K562 (cell line): ENCODE data around the gene FRMPD2. TPM values are rescaled to one million over a fixed set of nuclear protein-coding genes. Genes with fewer than 3 reads are reported as not detected.
A peak's percentile ranks its signal among the peaks of the same experiment; 100 is the strongest.

ENCODE experiments used
- ATAC-seq: fragments of 200-7000 bp; cut with Tn5 transposase; 3 replicates; pipeline ENCODE4 v1.9.1; 2020; ENCODE audit warnings: moderate library complexity
- BruUV-seq: library from RNA; stranded (reverse); fragments of 400-500 nt; replicated peaks from 2 replicates; lab custom pipeline; 2021; lab: Mats Ljungman, UMichigan
- CTCF ChIA-PET: fragments of 300-600 bp; formaldehyde crosslinking; extraction: SDS; loops from one replicate; lab custom pipeline; 2021; ENCODE audit warnings: low intra/inter-chr PET ratio; lab: Yijun Ruan, JAX
- POLR2A ChIA-PET: fragments of 300-600, 350-650 bp; sonication (Branson Sonifier 250); formaldehyde crosslinking; extraction: SDS; loops from one replicate; lab custom pipeline; 2021; ENCODE audit warnings: antibody characterized with exemption, inconsistent platforms; lab: Yijun Ruan, JAX
- DNase-seq, 4 experiments: peaks; one replicate each; pipeline versions ENCODE4 v3.0.0 to v3.0.0-alpha.2; 2011 to 2018; ENCODE audit warnings: low spot score in 3 of 4, mixed read lengths in 3 of 4; ENCODE audit errors: extremely low read depth in 1 of 4
- FAIRE-seq: peaks from 2 replicates; lab custom pipeline; 2011; peaks lifted over from hg19 to GRCh38; lab: Jason Lieb, UNC
- H2AFZ ChIP-seq: 2 replicates; pipeline ENCODE4 v1.6.0; 2011; ENCODE audit warnings: low read depth, low read length, control low read depth, inconsistent platforms
- H3K27ac ChIP-seq: fragments of 200-600 bp; 3 replicates; pipeline ENCODE4 v1.8.0; 2011; ENCODE audit warnings: low read depth, mild to moderate bottlenecking, control low read depth, inconsistent platforms, low read length, moderate library complexity, mixed read lengths; ENCODE audit errors: extremely low read depth
- H3K27me3 ChIP-seq, 2 experiments: fragments of 300-600 bp in 1 of 2; 2 replicates in 1 of 2; 3 replicates in 1 of 2; pipeline versions ENCODE4 v1.6.0 to v1.8.0; 2011; ENCODE audit warnings: inconsistent platforms in 2 of 2, low read length in 2 of 2, mild to moderate bottlenecking in 1 of 2, mixed read lengths in 1 of 2, moderate library complexity in 1 of 2; ENCODE audit not compliant: control insufficient read depth in 2 of 2, insufficient read depth in 2 of 2
- H3K36me3 ChIP-seq: fragments of 300-600 bp; 3 replicates; pipeline ENCODE4 v1.8.0; 2011; ENCODE audit warnings: mild to moderate bottlenecking, low read length, inconsistent platforms; ENCODE audit not compliant: control insufficient read depth, insufficient read depth
- H3K4me1 ChIP-seq, 2 experiments: fragments of 200-600 bp in 1 of 2; replicated peaks in 1 of 2; 2 replicates in 1 of 2; 3 replicates in 1 of 2; pipeline versions ENCODE4 v1.5.1 to v1.8.0; 2011; ENCODE audit warnings: inconsistent platforms in 2 of 2, low read length in 2 of 2, mild to moderate bottlenecking in 1 of 2, mixed read lengths in 1 of 2, moderate library complexity in 1 of 2; ENCODE audit not compliant: control insufficient read depth in 2 of 2, insufficient read depth in 2 of 2
- H3K4me2 ChIP-seq: 2 replicates; pipeline ENCODE4 v1.6.1; 2011; ENCODE audit warnings: low read length, control low read depth, inconsistent platforms, mixed read lengths; ENCODE audit not compliant: insufficient read depth
- H3K4me3 ChIP-seq: fragments of 200-600 bp; sonication (generic), shearing (Covaris generic); 2 replicates; pipeline ENCODE4 v1.5.1; 2016; ENCODE audit warnings: control low read depth, inconsistent platforms
- H3K79me2 ChIP-seq: fragments of 200-600 bp; 3 replicates; pipeline ENCODE4 v1.8.0; 2011; ENCODE audit warnings: low read length, inconsistent platforms; ENCODE audit not compliant: control insufficient read depth, insufficient read depth
- H3K9ac ChIP-seq, 2 experiments: 2 replicates each; pipeline versions ENCODE4 v1.6.0 to v1.6.1; 2011; ENCODE audit warnings: low read depth in 2 of 2, low read length in 2 of 2, control low read depth in 1 of 2, inconsistent platforms in 1 of 2, mild to moderate bottlenecking in 1 of 2, mixed read lengths in 1 of 2; ENCODE audit not compliant: insufficient read depth in 1 of 2
- H3K9me1 ChIP-seq: one replicate; pipeline ENCODE4 v1.6.0; 2011; ENCODE audit warnings: inconsistent platforms, mild to moderate bottlenecking, low read length, moderate library complexity; ENCODE audit not compliant: control insufficient read depth, insufficient read depth
- H3K9me3 ChIP-seq: replicated peaks from 2 replicates; pipeline ENCODE4 v1.5.1; 2011; ENCODE audit warnings: low read depth, low read length, inconsistent platforms; ENCODE audit not compliant: control insufficient read depth, insufficient read depth
- H4K20me1 ChIP-seq: replicated peaks from 2 replicates; pipeline ENCODE4 v1.6.1; 2011; ENCODE audit warnings: low read length, inconsistent platforms, mixed read lengths; ENCODE audit not compliant: control insufficient read depth, insufficient read depth
- CREB1 ChIP-seq, 2 experiments: sonication (generic) in 1 of 2; formaldehyde crosslinking in 1 of 2; IDR thresholded peaks; 2 replicates each; pipeline versions ENCODE4 v1.6.1 to v1.8.0; 2012 to 2022; ENCODE audit warnings: inconsistent platforms in 1 of 2, mild to moderate bottlenecking in 1 of 2, missing genetic modification reagents in 1 of 2, moderate library complexity in 1 of 2
- ETV6 ChIP-seq, 3 experiments: fragments of 150-350 bp in 1 of 3; sonication (generic) in 1 of 3; formaldehyde crosslinking in 1 of 3; IDR thresholded peaks; 2 replicates each; pipeline versions ENCODE4 v1.6.1 to v1.8.0; 2014 to 2022; ENCODE audit warnings: borderline replicate concordance in 2 of 3, low read depth in 2 of 3, antibody characterized with exemption in 1 of 3, low read length in 1 of 3, mild to moderate bottlenecking in 1 of 3, missing genetic modification reagents in 1 of 3
- IRF2 ChIP-seq: sonication (generic); formaldehyde crosslinking; IDR thresholded peaks from 2 replicates; pipeline ENCODE4 v1.8.1; 2022; ENCODE audit warnings: mild to moderate bottlenecking, missing genetic modification reagents
- RB1 ChIP-seq: fragments of 450-650 bp; IDR thresholded peaks from 2 replicates; pipeline ENCODE4 v1.6.1; 2017; ENCODE audit warnings: low read depth, mild to moderate bottlenecking
- TCF3 ChIP-seq: sonication (generic); formaldehyde crosslinking; IDR thresholded peaks from 2 replicates; pipeline ENCODE4 v1.4.0; 2020; ENCODE audit warnings: mild to moderate bottlenecking, missing genetic modification reagents
- TFAM ChIP-seq: fragments of 250-450 bp; sonication (Bioruptor Pico); conservative IDR thresholded peaks from 2 replicates; pipeline ENCODE4 v1.5.0; 2021; ENCODE audit warnings: mild to moderate bottlenecking, moderate library complexity
- ZNF121 ChIP-seq: sonication (generic); formaldehyde crosslinking; conservative IDR thresholded peaks from 2 replicates; pipeline ENCODE4 v1.8.0; 2022; ENCODE audit warnings: missing genetic modification reagents
- WGBS: fragments of 100-300 bp; shearing (Covaris generic); methylation state at CpG from one replicate; pipeline ENCODE4 v1.1.6; 2016; ENCODE audit warnings: low coverage, mixed read lengths; ENCODE audit not compliant: insufficient coverage; ENCODE audit errors: missing lambda C conversion rate; 5-methylcytosine and 5-hydroxymethylcytosine counted together
- in situ Hi-C: fragments of 300-500 bp; cut with MboI; formaldehyde crosslinking; loops from 4 replicates; pipeline ENCODE4 v1.15.0; 2018; ENCODE audit warnings: inconsistent platforms, mixed read lengths
- intact Hi-C: fragments of 100-400 bp; cut with micrococcal nuclease; formaldehyde crosslinking; loops from 2 replicates; pipeline ENCODE4 v1.14.2; 2022
- polyA plus RNA-seq, 8 experiments: library from polyadenylated mRNA; depleted of rRNA in 4 of 8; stranded (reverse) in 5 of 8; unstranded in 3 of 8; fragments of >200 nt; fragmentation: Nextera tagmentation in 2 of 8; fragmentation: Illumina TruSeq in 1 of 8; extraction: Ambion mirVana in 2 of 8; extraction: Trizol in 1 of 8; gene quantifications; 2 replicates each; pipeline versions ENCODE4 v1.2.1 to v1.2.3, GENCODE V29; 2011 to 2014; ENCODE audit warnings: inconsistent platforms in 1 of 8, missing spikeins in 1 of 8
- total RNA-seq, 7 experiments: library from RNA; depleted of rRNA in 6 of 7; stranded (reverse); fragments of >200 nt in 6 of 7; fragmentation: Illumina TruSeq in 2 of 7; extraction: Trizol in 2 of 7; gene quantifications; 2 replicates each; pipeline versions ENCODE4 v1.2.1 to v1.2.3, GENCODE V29; 2011 to 2021; ENCODE audit warnings: low replicate concordance in 1 of 7
- TF ChIP-seq, protein P1 (sequence below): fragments of 250-450 bp; sonication (Bioruptor Pico); IDR thresholded peaks from 2 replicates; pipeline ENCODE4 v1.8.0; 2022; ENCODE audit warnings: moderate library complexity, mild to moderate bottlenecking, inconsistent platforms
- TF ChIP-seq, protein P2 (sequence below), 3 experiments: fragments of 200-800 bp in 1 of 3; sonication (Bioruptor generic) in 1 of 3; sonication (generic) in 1 of 3; formaldehyde crosslinking in 1 of 3; IDR thresholded peaks; 2 replicates each; pipeline versions ENCODE4 v1.6.1 to v1.8.0; 2016 to 2022; ENCODE audit warnings: mild to moderate bottlenecking in 2 of 3, missing compliant biosample characterization in 2 of 3, missing genetic modification characterization in 2 of 3, missing genetic modification reagents in 1 of 3
- TF ChIP-seq, protein P3 (sequence below), 2 experiments: IDR thresholded peaks in 1 of 2; conservative IDR thresholded peaks in 1 of 2; 2 replicates each; pipeline ENCODE4 v1.6.1; 2016; ENCODE audit warnings: low read depth in 2 of 2, mild to moderate bottlenecking in 1 of 2, missing compliant biosample characterization in 1 of 2, missing genetic modification characterization in 1 of 2, moderate library complexity in 1 of 2
- TF ChIP-seq, protein P4 (sequence below): sonication (generic); formaldehyde crosslinking; IDR thresholded peaks from 2 replicates; pipeline ENCODE4 v1.4.0; 2020; ENCODE audit warnings: mild to moderate bottlenecking, missing genetic modification reagents

Gene FRMPD2
- total and polyA plus RNA-seq, 9 of the 15 experiments (the other 6 are each of a cell fraction or from before 2014, with no cell fraction given) = 0.12 to 0.95 (median 0.33) TPM

DNA sequence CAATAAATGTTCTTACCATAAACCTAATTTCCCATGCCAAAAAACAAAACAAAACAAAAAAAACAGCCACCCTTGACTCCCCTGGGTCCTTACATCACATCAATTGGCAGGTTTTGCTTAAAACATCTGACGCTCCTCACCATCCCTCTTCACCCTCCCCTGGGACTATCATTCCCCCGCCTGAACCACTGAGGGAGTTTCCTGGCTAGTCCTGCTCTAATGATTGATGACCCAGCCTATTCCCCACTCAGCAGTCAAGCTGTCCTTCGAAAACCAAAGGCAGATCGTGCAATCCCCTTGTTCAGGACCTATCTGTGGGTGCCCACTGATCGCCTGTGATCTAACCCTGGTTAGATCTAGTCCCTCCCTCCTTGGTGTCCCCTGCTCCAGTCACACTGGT is 11.2 kb upstream of the FRMPD2 start:
- in situ Hi-C loops (no loop called here), intact Hi-C loops (no loop called here)
- no peaks in the 10 kb centered on the region for H3K9me1 ChIP-seq
- DNase-seq (no peak), FAIRE-seq (no peak), ATAC-seq (no peak)
- ChIA-PET POLR2A (interaction anchor here (1.1 kb wide), 1 partner anchor 12 kb away, joined by 3 read pairs; no protein-coding TSS in a partner anchor), CTCF (no interaction called here)
- H3K79me2 ChIP-seq = no peaks in the 10 kb centered on the region
- H3K9ac ChIP-seq = no peak overlapping the region; a peak in 1 of 4 replicates
- BruUV-seq = no TSS peak
- WGBS = 3% methylated on average over 5 of the region's 5 CpGs
- no peak overlapping the region for H3K4me3 ChIP-seq
- peaks cover 0 to 8% of the 10 kb centered on the region in 2 experiments; a peak in 4 of 5 replicates for H3K4me1 ChIP-seq
- H3K4me2 ChIP-seq = no peak overlapping the region
- H4K20me1 ChIP-seq = no peaks in the 10 kb centered on the region
- H3K9me3 ChIP-seq = peaks cover 9% of the 10 kb centered on the region
- H2AFZ ChIP-seq = no peak overlapping the region
- H3K36me3 ChIP-seq = no peaks in the 10 kb centered on the region
- H3K27me3 ChIP-seq = peaks cover 2 to 11% of the 10 kb centered on the region in 2 experiments; a peak in 4 of 5 replicates
- no peak overlapping the region for H3K27ac ChIP-seq
- no peak for TF ChIP-seq IRF2 (CRISPR knock-in tag)
- no peak for TF ChIP-seq CREB1 (IDR thresholded peaks at IDR 0.05)
- TF ChIP-seq CREB1 (CRISPR knock-in tag; IDR thresholded peaks at IDR 0.05) = no peak
- TF ChIP-seq, protein P1, sequence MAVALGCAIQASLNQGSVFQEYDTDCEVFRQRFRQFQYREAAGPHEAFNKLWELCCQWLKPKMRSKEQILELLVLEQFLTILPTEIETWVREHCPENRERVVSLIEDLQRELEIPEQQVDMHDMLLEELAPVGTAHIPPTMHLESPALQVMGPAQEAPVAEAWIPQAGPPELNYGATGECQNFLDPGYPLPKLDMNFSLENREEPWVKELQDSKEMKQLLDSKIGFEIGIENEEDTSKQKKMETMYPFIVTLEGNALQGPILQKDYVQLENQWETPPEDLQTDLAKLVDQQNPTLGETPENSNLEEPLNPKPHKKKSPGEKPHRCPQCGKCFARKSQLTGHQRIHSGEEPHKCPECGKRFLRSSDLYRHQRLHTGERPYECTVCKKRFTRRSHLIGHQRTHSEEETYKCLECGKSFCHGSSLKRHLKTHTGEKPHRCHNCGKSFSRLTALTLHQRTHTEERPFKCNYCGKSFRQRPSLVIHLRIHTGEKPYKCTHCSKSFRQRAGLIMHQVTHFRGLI = no peak
- no peak for TF ChIP-seq ZNF121
- TF ChIP-seq, protein P2, sequence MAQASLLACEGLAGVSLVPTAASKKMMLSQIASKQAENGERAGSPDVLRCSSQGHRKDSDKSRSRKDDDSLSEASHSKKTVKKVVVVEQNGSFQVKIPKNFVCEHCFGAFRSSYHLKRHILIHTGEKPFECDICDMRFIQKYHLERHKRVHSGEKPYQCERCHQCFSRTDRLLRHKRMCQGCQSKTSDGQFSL (CRISPR knock-in tag; IDR thresholded peaks at IDR 0.05) = no peak
- TF ChIP-seq, protein P2 (tag; IDR thresholded peaks at IDR 0.05) = no peak
- TF ChIP-seq, protein P3, sequence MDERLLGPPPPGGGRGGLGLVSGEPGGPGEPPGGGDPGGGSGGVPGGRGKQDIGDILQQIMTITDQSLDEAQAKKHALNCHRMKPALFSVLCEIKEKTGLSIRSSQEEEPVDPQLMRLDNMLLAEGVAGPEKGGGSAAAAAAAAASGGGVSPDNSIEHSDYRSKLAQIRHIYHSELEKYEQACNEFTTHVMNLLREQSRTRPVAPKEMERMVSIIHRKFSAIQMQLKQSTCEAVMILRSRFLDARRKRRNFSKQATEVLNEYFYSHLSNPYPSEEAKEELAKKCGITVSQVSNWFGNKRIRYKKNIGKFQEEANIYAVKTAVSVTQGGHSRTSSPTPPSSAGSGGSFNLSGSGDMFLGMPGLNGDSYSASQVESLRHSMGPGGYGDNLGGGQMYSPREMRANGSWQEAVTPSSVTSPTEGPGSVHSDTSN (CRISPR knock-in tag; IDR thresholded peaks at IDR 0.05; ENCODE audit: low read depth) = no peak
- TF ChIP-seq, protein P3 (tag; conservative IDR thresholded peaks at IDR 0.05; ENCODE audit: low read depth) = peak; percentile 45; the same call in 1 of the 2 replicates
- no peak for TF ChIP-seq TFAM
- TF ChIP-seq RB1 = no peak
- TF ChIP-seq, protein P4, sequence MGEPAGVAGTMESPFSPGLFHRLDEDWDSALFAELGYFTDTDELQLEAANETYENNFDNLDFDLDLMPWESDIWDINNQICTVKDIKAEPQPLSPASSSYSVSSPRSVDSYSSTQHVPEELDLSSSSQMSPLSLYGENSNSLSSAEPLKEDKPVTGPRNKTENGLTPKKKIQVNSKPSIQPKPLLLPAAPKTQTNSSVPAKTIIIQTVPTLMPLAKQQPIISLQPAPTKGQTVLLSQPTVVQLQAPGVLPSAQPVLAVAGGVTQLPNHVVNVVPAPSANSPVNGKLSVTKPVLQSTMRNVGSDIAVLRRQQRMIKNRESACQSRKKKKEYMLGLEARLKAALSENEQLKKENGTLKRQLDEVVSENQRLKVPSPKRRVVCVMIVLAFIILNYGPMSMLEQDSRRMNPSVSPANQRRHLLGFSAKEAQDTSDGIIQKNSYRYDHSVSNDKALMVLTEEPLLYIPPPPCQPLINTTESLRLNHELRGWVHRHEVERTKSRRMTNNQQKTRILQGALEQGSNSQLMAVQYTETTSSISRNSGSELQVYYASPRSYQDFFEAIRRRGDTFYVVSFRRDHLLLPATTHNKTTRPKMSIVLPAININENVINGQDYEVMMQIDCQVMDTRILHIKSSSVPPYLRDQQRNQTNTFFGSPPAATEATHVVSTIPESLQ = no peak
- no peak for TF ChIP-seq ETV6 (IDR thresholded peaks at IDR 0.05; ENCODE audit: borderline replicate concordance in 1 of 2, low read depth in 2 of 2, low read length in 1 of 2)
- TF ChIP-seq ETV6 (CRISPR knock-in tag; IDR thresholded peaks at IDR 0.05; ENCODE audit: borderline replicate concordance) = no peak
- TF ChIP-seq TCF3 = no peak
